ENCODE measurements around the gene ZNF320. TPM values are rescaled to one million over a fixed set of nuclear protein-coding genes. Genes with fewer than 3 reads are reported as not detected.

Gene ZNF320
- total and polyA plus RNA-seq, 9 of the 15 experiments (the other 6 are each of a cell fraction or from before 2014, with no cell fraction given): 5.4 to 25.6 (median 11.7) TPM

GRCh38 chr19:52889076-52889475 is 8.4 kb downstream of the ZNF320 start:
- Histone ChIP-seq H3K9me1 (ENCODE audit: control insufficient read depth, insufficient read depth, low read length) (peaks cover 3% of the 10 kb centered on the region), H2AFZ (ENCODE audit: low read depth, low read length) (no peak overlapping the region), H3K4me3 (no peak overlapping the region), H3K9ac (ENCODE audit: insufficient read depth in 1 of 2, low read depth in 2 of 2, low read length in 2 of 2) (no peak overlapping the region), H3K27ac (ENCODE audit: extremely low read depth, low read depth, low read length) (no peak overlapping the region), H3K9me3 (replicated peaks; ENCODE audit: control insufficient read depth, insufficient read depth, low read depth, low read length) (peaks cover 7% of the 10 kb centered on the region; the same call in 1 of the 2 replicates), H3K27me3 (ENCODE audit: control insufficient read depth in 2 of 2, insufficient read depth in 2 of 2, low read length in 2 of 2) (no peaks in the 10 kb centered on the region), H3K4me2 (ENCODE audit: insufficient read depth, low read length) (no peak overlapping the region), H3K36me3 (ENCODE audit: control insufficient read depth, insufficient read depth, low read length) (peaks cover 74% of the 10 kb centered on the region), H4K20me1 (replicated peaks; ENCODE audit: control insufficient read depth, insufficient read depth, low read length) (no peaks in the 10 kb centered on the region; the same call in 1 of the 2 replicates), H3K79me2 (ENCODE audit: control insufficient read depth, insufficient read depth, low read length) (peaks cover 27% of the 10 kb centered on the region), H3K4me1 (replicated peaks in 1 of 2; ENCODE audit: control insufficient read depth in 2 of 2, insufficient read depth in 2 of 2, low read length in 2 of 2) (peaks cover 4 to 6% of the 10 kb centered on the region in 2 experiments; a peak in 2 of 5 replicates)
- ChIA-PET POLR2A (interaction anchor here (0.6 kb wide), 1 partner anchor 33 kb away, joined by 3 read pairs; no protein-coding TSS in a partner anchor), CTCF (ENCODE audit: low intra/inter-chr PET ratio) (no interaction called here)
- intact Hi-C loops (cut with micrococcal nuclease): no loop called here
- in situ Hi-C loops (cut with MboI): no loop called here
- no peak for FAIRE-seq
- no peak for TF ChIP-seq SRSF9 (IDR thresholded peaks at IDR 0.05; ENCODE audit: borderline replicate concordance, low read depth, low read length)
- TF ChIP-seq ZEB2 (IDR thresholded peaks at IDR 0.05): no peak
- no peak for TF ChIP-seq SRSF7 (optimal IDR thresholded peaks at IDR 0.05; ENCODE audit: low read depth, low read length)
- TF ChIP-seq DLX4 (CRISPR knock-in tag; IDR thresholded peaks at IDR 0.05): no peak
- TF ChIP-seq SMAD4 (CRISPR knock-in tag; conservative IDR thresholded peaks at IDR 0.05): no peak
- no peak for TF ChIP-seq ZKSCAN3 (CRISPR knock-in tag; IDR thresholded peaks at IDR 0.05)
- no peak for TF ChIP-seq HDAC6 (IDR thresholded peaks at IDR 0.05; ENCODE audit: low read depth, low read length)
- TF ChIP-seq ZNF395 (CRISPR knock-in tag; IDR thresholded peaks at IDR 0.05): no peak
- TF ChIP-seq RBM34 (IDR thresholded peaks at IDR 0.05; ENCODE audit: borderline replicate concordance, insufficient read depth, low read length): no peak
- TF ChIP-seq ZNF407 (IDR thresholded peaks at IDR 0.05; ENCODE audit: low read depth): no peak
- TF ChIP-seq RUNX1 (IDR thresholded peaks at IDR 0.05; ENCODE audit: low read depth): no peak
- no peak for TF ChIP-seq TEAD4 (IDR thresholded peaks at IDR 0.05; ENCODE audit: low read length)
- no peak for TF ChIP-seq TEAD4 (CRISPR knock-in tag; IDR thresholded peaks at IDR 0.05; ENCODE audit: borderline replicate concordance)
- no peak for TF ChIP-seq ZBTB17 (CRISPR knock-in tag; IDR thresholded peaks at IDR 0.05)
- BruUV-seq (replicated peaks): no TSS peak
- no peak for DNase-seq (ENCODE audit: extremely low read depth in 1 of 4, low spot score in 3 of 4)
- 94% methylated on average over 6 of the region's 7 CpGs for WGBS (ENCODE audit: insufficient coverage, low coverage, missing lambda C conversion rate)
- no peak for ATAC-seq

Measured in K562 (cell line).